ENCODE measurements around the gene NFX1. TPM values are rescaled to one million over a fixed set of nuclear protein-coding genes. Genes with fewer than 3 reads are reported as not detected.

NFX1 gene
- 14.7 and 16.9 TPM in 2 replicates for total RNA-seq

DNA sequence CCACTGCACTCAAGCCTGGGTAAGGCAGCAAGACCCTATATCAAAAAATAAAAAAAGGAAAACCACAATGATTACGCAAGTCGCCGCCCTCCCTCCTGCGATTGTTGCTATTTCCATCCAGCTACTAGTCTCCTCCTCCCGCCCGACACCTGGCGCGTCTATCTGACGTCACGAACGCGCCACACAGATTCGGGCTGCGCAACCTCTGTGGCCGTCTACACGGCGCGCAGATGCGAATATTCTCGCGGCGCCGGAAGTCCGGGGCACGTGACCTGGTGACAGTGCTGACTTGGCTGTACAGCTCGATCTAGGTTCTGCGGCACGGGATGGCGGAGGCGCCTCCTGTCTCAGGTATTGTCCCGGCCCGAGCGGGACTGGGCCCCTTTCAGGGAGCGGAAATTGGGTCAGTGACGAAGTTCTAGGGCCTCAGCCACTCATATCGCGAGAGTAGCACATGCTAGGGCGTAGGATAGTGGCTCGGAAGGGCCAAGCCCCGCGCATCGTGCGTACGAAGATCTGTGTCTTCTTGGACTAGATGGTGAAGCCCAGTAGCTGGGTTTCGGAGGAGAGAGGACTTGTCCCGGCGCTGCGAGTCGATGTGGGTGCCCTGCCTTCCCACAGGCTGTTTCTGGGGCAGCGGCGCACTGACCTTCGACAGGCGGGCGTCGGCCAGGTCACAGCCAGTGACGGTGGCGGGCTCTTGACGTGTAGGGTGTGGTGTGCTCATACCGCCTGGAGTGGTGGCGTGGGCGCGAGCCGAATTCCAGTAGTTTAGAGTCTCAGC lies at the start of gene NFX1:
Gene NFX1, plus strand, starts transcription at position 270 of the 784 bp plus-strand sequence. Its CDS starts 57 bp downstream, at position 327.

DNA sequence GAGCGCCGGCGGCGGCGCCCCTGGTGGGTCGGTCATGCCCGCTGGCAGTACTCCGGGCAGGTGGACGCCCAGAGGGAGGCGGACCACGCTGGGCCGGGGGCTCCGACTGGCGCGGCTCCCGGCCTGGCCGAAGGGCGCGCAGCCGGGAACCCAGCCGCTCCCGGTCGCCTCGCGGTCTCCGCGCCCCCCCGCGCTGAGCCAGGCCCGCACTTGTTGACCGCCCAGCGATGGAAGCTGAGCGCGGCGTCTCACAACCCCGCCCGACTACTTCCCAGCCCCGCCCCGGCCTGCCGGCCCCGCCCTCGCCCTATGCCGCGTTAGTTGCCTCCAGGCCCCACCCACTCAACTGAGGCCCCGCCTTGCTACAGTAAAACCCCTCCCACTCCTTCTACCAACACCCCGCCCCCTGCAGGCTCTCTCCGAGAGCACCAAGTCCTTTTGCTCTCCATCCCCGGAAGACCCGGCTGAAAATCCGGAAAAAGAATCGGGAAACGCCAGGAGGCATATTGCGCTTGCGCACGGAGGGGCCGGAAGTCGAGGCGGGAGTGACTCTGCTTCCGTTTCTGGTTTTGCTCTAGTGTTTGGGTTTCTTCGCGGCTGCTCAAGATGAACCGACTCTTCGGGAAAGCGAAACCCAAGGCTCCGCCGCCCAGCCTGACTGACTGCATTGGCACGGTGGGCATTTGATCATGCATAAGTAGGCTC lies 25.7 kb upstream of the NFX1 start, which contains the start of the genes BAG1 and CHMP5:
Gene BAG1, minus strand, starts transcription at position 236 of the 705 bp plus-strand sequence.
Gene CHMP5, plus strand, starts transcription at position 577 of the 705 bp plus-strand sequence. Its CDS starts 30 bp downstream, at position 607.

DNA sequence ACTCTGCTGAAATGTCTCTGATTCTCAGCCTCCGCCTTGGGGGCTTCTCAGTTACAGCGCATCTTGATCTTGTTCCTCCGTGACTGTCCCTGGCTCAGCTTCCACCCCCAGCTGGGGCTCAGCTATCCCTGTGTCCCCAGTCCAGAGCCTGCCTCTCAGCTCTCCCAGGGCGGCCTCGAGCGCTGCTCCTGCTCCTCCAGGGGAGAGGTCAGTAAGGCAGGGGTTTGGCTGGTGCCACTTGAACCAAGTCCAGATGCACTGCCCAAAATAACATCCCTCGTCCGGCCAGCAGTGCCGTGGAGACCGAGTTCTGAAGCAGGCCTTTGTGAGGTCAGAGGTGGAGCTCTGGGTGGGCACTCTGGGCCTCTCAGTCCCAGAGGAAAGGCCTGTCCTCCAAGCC lies 112.1 kb downstream of the NFX1 start, which contains the start of gene AQP7:
Gene AQP7, minus strand, starts transcription at position 198 of the 400 bp plus-strand sequence. CDS start 1,306 bp downstream, outside the sequence.

Other genes with a start within 250 kb of the NFX1 start
- gene SMU1, start 213.8 kb upstream of the NFX1 start, total RNA-seq: 11.6 and 15.7 TPM in 2 replicates
- 95.2 and 118 TPM in 2 replicates for gene B4GALT1, start 123.2 kb upstream of the NFX1 start, total RNA-seq
- not detected in 2 replicates for gene SPINK4, start 50.3 kb upstream of the NFX1 start, total RNA-seq
- gene BAG1, start 25.8 kb upstream of the NFX1 start, total RNA-seq: 17.0 and 26.4 TPM in 2 replicates
- 65.7 and 66.4 TPM in 2 replicates for gene CHMP5, start 25.5 kb upstream of the NFX1 start, total RNA-seq
- gene AQP7, start 112.1 kb downstream of the NFX1 start, total RNA-seq: not detected in 2 replicates
- 5.4 and 34.3 TPM in 2 replicates for gene AQP3, start 157.1 kb downstream of the NFX1 start, total RNA-seq
- gene NOL6, start 183.4 kb downstream of the NFX1 start, total RNA-seq: 17.2 and 28.6 TPM in 2 replicates
- gene ANKRD18B, start 233.7 kb downstream of the NFX1 start, total RNA-seq: not detected in 2 replicates

Data from pericardium fibroblast (primary cell).